DOHH2 (cell line): ENCODE measurements around the gene ZMYND8.

Experiments
- H3F3A ChIP-seq: fragments of 200-600 bp; sonication (generic), shearing (Covaris generic); 2 replicates; pipeline ENCODE4 v1.6.0; 2016; ENCODE audit warnings: antibody characterized with exemption, mild to moderate bottlenecking; ENCODE audit not compliant: control insufficient read depth, insufficient read depth
- H3K27ac ChIP-seq: fragments of 200-600 bp; sonication (generic); 2 replicates; pipeline ENCODE4 v1.5.1; 2014; ENCODE audit warnings: low read depth, mild to moderate bottlenecking, low read length, moderate library complexity
- H3K27me3 ChIP-seq: fragments of 200-600 bp; sonication (generic); 2 replicates; pipeline ENCODE4 v1.6.1; 2014; ENCODE audit warnings: mild to moderate bottlenecking, low read length, mixed read lengths; ENCODE audit not compliant: control insufficient read depth
- H3K36me3 ChIP-seq: fragments of 200-600 bp; sonication (generic); 2 replicates; pipeline ENCODE4 v1.6.1; 2014; ENCODE audit warnings: mild to moderate bottlenecking, low read length, moderate library complexity, mixed read lengths; ENCODE audit not compliant: control insufficient read depth
- H3K4me1 ChIP-seq: fragments of 200-600 bp; sonication (generic); 2 replicates; pipeline ENCODE4 v1.6.1; 2014; ENCODE audit warnings: mild to moderate bottlenecking, low read length, mixed read lengths; ENCODE audit not compliant: control insufficient read depth
- H3K4me2 ChIP-seq: fragments of 200-600 bp; sonication (generic); 2 replicates; pipeline ENCODE4 v1.6.0; 2014; ENCODE audit warnings: mild to moderate bottlenecking, low read length, moderate library complexity
- H3K4me3 ChIP-seq: fragments of 200-600 bp; sonication (generic); 2 replicates; pipeline ENCODE4 v1.5.1; 2014; ENCODE audit warnings: mild to moderate bottlenecking, low read length, mixed read lengths
- H3K79me2 ChIP-seq: fragments of 200-600 bp; sonication (generic); 2 replicates; pipeline ENCODE4 v1.6.1; 2014; ENCODE audit warnings: mild to moderate bottlenecking, low read length, mixed read lengths; ENCODE audit not compliant: control insufficient read depth
- H3K9me2 ChIP-seq: fragments of 200-600 bp; sonication (generic); replicated peaks from 2 replicates; pipeline ENCODE4 v1.6.1; 2014; ENCODE audit warnings: mild to moderate bottlenecking, low read length, mixed read lengths; ENCODE audit not compliant: control insufficient read depth
- H3K9me3 ChIP-seq: fragments of 200-600 bp; sonication (generic); 2 replicates; pipeline ENCODE4 v1.6.1; 2014; ENCODE audit warnings: antibody characterized with exemption, low read length, mixed read lengths; ENCODE audit not compliant: control insufficient read depth, insufficient read depth
- H4K20me1 ChIP-seq: fragments of 200-600 bp; sonication (generic); 2 replicates; pipeline ENCODE4 v1.6.0; 2014; ENCODE audit warnings: low read depth, mild to moderate bottlenecking, antibody characterized with exemption, low read length, moderate library complexity; ENCODE audit not compliant: control insufficient read depth, insufficient read depth
- CTCF ChIP-seq: fragments of 200-600 bp; sonication (generic); IDR thresholded peaks from one replicate; pipeline ENCODE4 v1.5.1; 2014; ENCODE audit warnings: antibody characterized with exemption, mild to moderate bottlenecking, low read depth, low read length; ENCODE audit not compliant: poor library complexity, severe bottlenecking
- EZH2phosphoT487 ChIP-seq: fragments of 200-600 bp; sonication (generic); IDR thresholded peaks from 2 replicates; pipeline ENCODE4 v1.6.1; 2017; ENCODE audit warnings: borderline replicate concordance, mild to moderate bottlenecking, antibody characterized with exemption, low read length, moderate library complexity, mixed read lengths

Gene ZMYND8

GRCh38 chr20:47365023-47365764 is 8.7 kb upstream of the ZMYND8 start:
- no peaks in the 10 kb centered on the region for H3K27me3 ChIP-seq
- peaks cover 9% of the 10 kb centered on the region for H3F3A ChIP-seq
- H3K4me1 ChIP-seq = peaks cover 23% of the 10 kb centered on the region
- H3K9me3 ChIP-seq = no peaks in the 10 kb centered on the region
- no peak overlapping the region for H3K4me2 ChIP-seq
- no peaks in the 10 kb centered on the region for H4K20me1 ChIP-seq
- no peak for TF ChIP-seq CTCF
- TF ChIP-seq EZH2phosphoT487 = no peak
- no peak overlapping the region for H3K4me3 ChIP-seq
- no peak overlapping the region for H3K27ac ChIP-seq
- H3K9me2 ChIP-seq = no peaks in the 10 kb centered on the region
- no peaks in the 10 kb centered on the region for H3K36me3 ChIP-seq
- peaks cover 12% of the 10 kb centered on the region; the same call in 1 of the 2 replicates for H3K79me2 ChIP-seq

GRCh38 chr20:47362361-47363219 is 6.1 kb upstream of the ZMYND8 start:
- Histone ChIP-seq H3K27me3 (no peaks in the 10 kb centered on the region), H3K9me3 (no peaks in the 10 kb centered on the region), H4K20me1 (no peaks in the 10 kb centered on the region), H3K36me3 (no peaks in the 10 kb centered on the region; the same call in 1 of the 2 replicates), H3K4me1 (peaks cover 49% of the 10 kb centered on the region), H3K4me3 (no peak overlapping the region), H3F3A (peaks cover 12% of the 10 kb centered on the region), H3K4me2 (no peak overlapping the region), H3K79me2 (peaks cover 35% of the 10 kb centered on the region), H3K9me2 (no peaks in the 10 kb centered on the region), H3K27ac (no peak overlapping the region)
- TF ChIP-seq EZH2phosphoT487 = no peak
- TF ChIP-seq CTCF = no peak

GRCh38 chr20:47361057-47361915 is 4.8 kb upstream of the ZMYND8 start:
- peak overlapping the region; percentile 92 for H3K4me2 ChIP-seq
- H3K27ac ChIP-seq = peak overlapping the region; percentile 93
- H3K36me3 ChIP-seq = no peaks in the 10 kb centered on the region; the same call in 1 of the 2 replicates
- H3K79me2 ChIP-seq = peaks cover 47% of the 10 kb centered on the region
- peaks cover 12% of the 10 kb centered on the region for H3F3A ChIP-seq
- TF ChIP-seq EZH2phosphoT487 (no peak), CTCF (no peak)
- H3K4me3 ChIP-seq = peak overlapping the region; percentile 67
- no peaks in the 10 kb centered on the region for H3K9me3 ChIP-seq
- H3K27me3 ChIP-seq = no peaks in the 10 kb centered on the region
- H3K9me2 ChIP-seq = no peaks in the 10 kb centered on the region
- H3K4me1 ChIP-seq = peaks cover 60% of the 10 kb centered on the region
- no peaks in the 10 kb centered on the region for H4K20me1 ChIP-seq
